Measurements from ENCODE around the gene DUOX1. TPM values are rescaled to one million over a fixed set of nuclear protein-coding genes. Genes with fewer than 3 reads are reported as not detected.

The DUOX1 gene
- total RNA-seq, 1 donor from 2014 or later, result 0.14 TPM

DNA sequence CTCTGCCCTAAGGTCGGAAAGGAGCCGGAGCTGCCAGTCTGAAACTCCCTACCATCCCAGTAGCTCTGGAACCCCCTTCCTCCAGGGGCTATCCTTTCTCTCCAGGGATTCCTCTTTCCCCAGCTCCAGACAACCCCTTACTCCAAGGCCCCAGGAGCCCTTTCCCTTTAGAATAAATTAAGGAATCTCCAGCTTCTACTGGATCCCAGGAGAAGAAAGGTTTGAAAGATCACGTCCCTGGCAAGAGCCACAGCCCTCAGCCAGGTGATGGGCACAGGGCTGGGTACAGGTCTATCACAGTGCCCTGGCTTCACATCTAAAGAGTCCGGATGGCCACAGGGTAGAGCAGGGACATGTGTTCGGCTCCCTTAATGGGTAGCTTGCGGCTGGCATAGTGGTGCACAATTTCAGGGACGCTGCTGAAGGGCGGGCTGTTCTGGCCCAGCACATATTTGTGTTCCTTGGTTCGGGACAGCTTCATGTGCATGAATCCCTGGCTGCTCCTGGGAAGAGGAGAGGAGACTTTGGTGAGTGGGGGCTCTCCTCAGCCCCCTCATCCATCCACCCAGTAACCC, 37.9 kb downstream of the DUOX1 start:
- intact Hi-C loops (cut with micrococcal nuclease), result loop anchor here (1.0 to 2.0 kb wide), 3 partner anchors 21 to 111 kb away; no protein-coding TSS in a partner anchor
- DNase-seq, result no peak
- Mint-ChIP-seq H3K36me3 (ENCODE audit: low read depth) (no peaks in the 10 kb centered on the region), H3K4me3 (peak overlapping the region; percentile 73), H3K27me3 (no peaks in the 10 kb centered on the region), H3K4me1 (peaks cover 19% of the 10 kb centered on the region), H3K9me3 (no peaks in the 10 kb centered on the region), H3K27ac (peak overlapping the region; percentile 84)

GRCh38 chr15:45168286-45168685, 38.5 kb downstream of the DUOX1 start:
- no peaks in the 10 kb centered on the region for H3K9me3 Mint-ChIP-seq
- H3K36me3 Mint-ChIP-seq (ENCODE audit: low read depth), result no peaks in the 10 kb centered on the region
- H3K4me3 Mint-ChIP-seq, result no peak overlapping the region
- DNase-seq, result no peak
- no peak overlapping the region for H3K27ac Mint-ChIP-seq
- H3K27me3 Mint-ChIP-seq, result no peaks in the 10 kb centered on the region
- peaks cover 14% of the 10 kb centered on the region for H3K4me1 Mint-ChIP-seq
- intact Hi-C loops (cut with micrococcal nuclease), result no loop called here

DNA sequence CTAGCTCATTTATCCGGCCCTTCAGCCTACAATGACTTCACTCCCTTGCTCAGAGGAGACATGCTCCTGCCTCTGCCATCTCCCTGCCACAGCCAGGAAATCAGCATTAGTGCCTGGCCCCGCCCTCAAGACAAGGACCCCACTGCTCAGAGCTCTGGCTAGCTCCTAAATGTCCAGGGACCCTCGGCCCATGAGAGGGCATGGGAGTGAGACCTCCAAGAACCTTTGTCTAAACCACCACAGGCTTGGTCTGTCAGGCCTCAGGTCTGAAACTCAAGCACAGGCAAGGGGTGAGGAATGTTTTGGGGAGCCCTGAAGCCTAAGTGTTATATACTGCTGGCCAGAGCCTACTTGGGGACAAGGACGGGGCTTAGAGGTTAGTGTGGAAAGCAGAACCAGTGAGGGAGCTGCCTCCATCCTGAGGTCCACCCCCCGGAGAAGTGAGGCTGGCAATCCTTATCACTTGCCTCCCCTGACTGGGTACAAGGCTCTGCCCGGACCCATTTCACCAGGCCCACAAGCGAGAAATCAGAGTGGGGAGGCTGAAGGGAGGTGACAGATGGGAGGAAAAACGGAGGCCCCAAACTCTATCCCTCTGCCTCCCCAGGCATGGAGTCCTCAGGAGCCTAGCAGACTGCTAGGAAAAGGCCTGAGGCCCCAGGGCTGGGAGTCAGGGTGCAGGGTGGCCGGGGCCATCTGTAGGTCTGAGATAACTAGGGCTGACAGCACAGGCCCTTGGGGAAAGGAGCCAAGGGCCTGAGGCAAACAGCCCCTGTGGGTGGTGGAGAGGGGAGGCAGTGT, 39.2 kb downstream of the DUOX1 start:
- H3K27ac Mint-ChIP-seq, result peak overlapping the region; percentile 12
- H3K4me1 Mint-ChIP-seq, result peaks cover 14% of the 10 kb centered on the region
- H3K36me3 Mint-ChIP-seq (ENCODE audit: low read depth), result no peaks in the 10 kb centered on the region
- H3K27me3 Mint-ChIP-seq, result no peaks in the 10 kb centered on the region
- no peak overlapping the region for H3K4me3 Mint-ChIP-seq
- DNase-seq, result no peak
- intact Hi-C loops (cut with micrococcal nuclease), result no loop called here
- H3K9me3 Mint-ChIP-seq, result no peaks in the 10 kb centered on the region

GRCh38 chr15:45169608-45170480, 40.0 kb downstream of the DUOX1 start:
- Mint-ChIP-seq H3K27ac (no peak overlapping the region), H3K9me3 (no peaks in the 10 kb centered on the region), H3K4me3 (no peak overlapping the region), H3K27me3 (no peaks in the 10 kb centered on the region), H3K4me1 (peaks cover 14% of the 10 kb centered on the region), H3K36me3 (ENCODE audit: low read depth) (no peaks in the 10 kb centered on the region)
- intact Hi-C loops (cut with micrococcal nuclease), result no loop called here
- DNase-seq, result no peak

DNA sequence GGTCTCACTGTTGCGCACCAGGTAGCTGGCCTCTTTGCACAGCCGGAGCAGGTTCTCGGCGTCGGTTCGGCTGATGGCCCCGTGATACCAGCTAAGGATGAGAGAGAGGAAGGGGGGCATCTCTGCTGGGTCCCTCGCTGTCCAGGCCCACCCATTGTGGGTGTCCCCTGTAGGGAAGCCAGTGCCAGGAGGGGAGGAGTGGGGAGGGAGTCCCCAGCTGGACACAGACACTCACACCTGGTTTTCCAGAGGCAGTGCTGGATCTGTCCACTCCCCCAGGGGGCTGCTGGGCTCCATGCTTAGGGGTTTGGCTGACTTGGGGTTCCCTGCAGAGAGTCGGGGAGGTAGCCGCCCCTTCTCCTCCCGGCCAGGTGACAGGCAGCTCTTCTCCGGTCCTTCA, 42.1 kb downstream of the DUOX1 start:
- no peak for DNase-seq
- Mint-ChIP-seq H3K4me3 (no peak overlapping the region), H3K36me3 (ENCODE audit: low read depth) (peaks cover 3% of the 10 kb centered on the region), H3K4me1 (peaks cover 2% of the 10 kb centered on the region), H3K9me3 (no peaks in the 10 kb centered on the region), H3K27ac (no peak overlapping the region), H3K27me3 (no peaks in the 10 kb centered on the region)
- intact Hi-C loops (cut with micrococcal nuclease), result no loop called here

GRCh38 chr15:45174069-45174468, 44.3 kb downstream of the DUOX1 start:
- Mint-ChIP-seq H3K9me3 (no peaks in the 10 kb centered on the region), H3K27me3 (no peaks in the 10 kb centered on the region), H3K27ac (no peak overlapping the region), H3K4me1 (no peaks in the 10 kb centered on the region), H3K4me3 (no peak overlapping the region), H3K36me3 (ENCODE audit: low read depth) (peaks cover 3% of the 10 kb centered on the region)
- no peak for DNase-seq
- intact Hi-C loops (cut with micrococcal nuclease), result no loop called here

- Mint-ChIP-seq H3K4me3 (no peak overlapping the region), H3K27ac (no peak overlapping the region), H3K4me1 (no peaks in the 10 kb centered on the region), H3K27me3 (no peaks in the 10 kb centered on the region), H3K36me3 (ENCODE audit: low read depth) (peaks cover 3% of the 10 kb centered on the region), H3K9me3 (no peaks in the 10 kb centered on the region)
- intact Hi-C loops (cut with micrococcal nuclease), result no loop called here
- no peak for DNase-seq
Measured at GRCh38 chr15:45174577-45174976, 44.8 kb downstream of the DUOX1 start.

DNA sequence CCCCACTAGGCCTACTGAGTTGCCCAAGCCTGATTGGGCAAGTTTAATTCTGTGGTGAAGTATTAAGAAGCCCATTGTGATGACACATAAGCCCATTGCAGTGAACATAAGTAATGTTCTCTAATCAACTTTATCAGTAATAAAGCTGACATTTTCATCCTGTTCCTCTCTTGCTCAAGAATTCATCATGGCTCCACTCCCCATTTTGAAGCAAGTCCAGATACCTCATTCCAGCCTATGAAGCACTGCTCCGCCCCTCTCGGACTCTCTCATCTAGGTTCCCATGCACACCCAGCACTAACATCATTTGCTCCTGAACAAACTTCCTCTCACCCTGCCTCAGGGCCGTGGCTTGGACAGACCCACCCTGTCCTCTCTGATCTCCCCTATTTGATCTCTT, 47.5 kb downstream of the DUOX1 start:
- no peak overlapping the region for H3K4me3 Mint-ChIP-seq

DNA sequence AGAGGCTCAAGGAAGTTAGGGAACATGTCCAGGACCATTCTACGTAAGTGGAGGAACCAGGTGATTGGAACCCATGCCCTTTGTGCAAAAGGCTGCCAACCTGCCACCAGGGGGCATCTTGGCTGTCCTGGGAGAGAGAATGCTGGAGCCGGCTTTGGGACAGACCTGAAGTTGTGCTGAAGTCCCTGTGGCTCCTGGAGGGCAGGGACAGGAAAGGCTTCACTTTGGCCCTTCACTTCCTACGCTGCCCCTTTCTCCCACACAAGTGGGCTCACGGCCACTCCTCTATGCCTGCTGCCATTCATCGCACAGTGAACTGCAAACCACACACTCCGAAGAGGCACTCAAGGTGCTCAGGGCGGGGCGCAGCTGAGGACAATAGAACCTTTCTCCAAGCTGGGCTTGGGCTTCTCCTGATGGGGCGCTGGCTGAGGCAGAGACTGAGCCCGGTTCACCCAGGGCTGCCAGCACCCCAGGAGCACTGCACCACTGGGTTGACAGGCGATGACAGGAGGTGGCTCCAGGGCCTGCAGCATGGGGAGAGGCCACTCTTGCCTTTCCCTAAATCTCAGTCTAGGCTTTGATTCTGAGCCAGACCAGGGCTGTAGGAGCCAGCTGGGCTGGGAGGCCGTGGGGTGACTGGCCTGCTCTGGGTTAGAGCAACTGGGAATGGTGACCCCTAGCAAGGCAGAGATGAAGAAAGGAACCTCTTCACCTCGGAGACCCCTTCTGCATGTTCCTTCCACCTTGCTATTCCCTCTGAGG, 49.6 kb downstream of the DUOX1 start:
- Mint-ChIP-seq H3K9me3 (no peaks in the 10 kb centered on the region), H3K27ac (no peak overlapping the region), H3K4me1 (peaks cover 11% of the 10 kb centered on the region), H3K36me3 (ENCODE audit: low read depth) (peaks cover 5% of the 10 kb centered on the region), H3K4me3 (no peak overlapping the region), H3K27me3 (no peaks in the 10 kb centered on the region)
- peak; percentile 82 for DNase-seq
- intact Hi-C loops (cut with micrococcal nuclease), result no loop called here

More for the DNA sequence above, 47.5 kb downstream of the DUOX1 start:
- H3K27me3 Mint-ChIP-seq, result no peaks in the 10 kb centered on the region
- H3K4me1 Mint-ChIP-seq, result peaks cover 9% of the 10 kb centered on the region
- intact Hi-C loops (cut with micrococcal nuclease), result no loop called here
- H3K36me3 Mint-ChIP-seq (ENCODE audit: low read depth), result peaks cover 3% of the 10 kb centered on the region
- no peak overlapping the region for H3K27ac Mint-ChIP-seq
- no peaks in the 10 kb centered on the region for H3K9me3 Mint-ChIP-seq
- DNase-seq, result no peak

GRCh38 chr15:45180201-45180600, 50.4 kb downstream of the DUOX1 start:
- intact Hi-C loops (cut with micrococcal nuclease), result no loop called here
- no peak overlapping the region for H3K4me3 Mint-ChIP-seq
- H3K36me3 Mint-ChIP-seq (ENCODE audit: low read depth), result peaks cover 5% of the 10 kb centered on the region
- DNase-seq, result no peak
- H3K9me3 Mint-ChIP-seq, result no peaks in the 10 kb centered on the region
- H3K4me1 Mint-ChIP-seq, result peaks cover 11% of the 10 kb centered on the region
- no peak overlapping the region for H3K27ac Mint-ChIP-seq
- H3K27me3 Mint-ChIP-seq, result no peaks in the 10 kb centered on the region

GRCh38 chr15:45180648-45181436, 51.0 kb downstream of the DUOX1 start:
- DNase-seq, result no peak
- Mint-ChIP-seq H3K27me3 (no peaks in the 10 kb centered on the region), H3K9me3 (no peaks in the 10 kb centered on the region), H3K4me1 (peaks cover 15% of the 10 kb centered on the region), H3K27ac (no peak overlapping the region), H3K36me3 (ENCODE audit: low read depth) (peaks cover 5% of the 10 kb centered on the region), H3K4me3 (no peak overlapping the region)
- intact Hi-C loops (cut with micrococcal nuclease), result no loop called here

GRCh38 chr15:45181491-45182285, 51.9 kb downstream of the DUOX1 start:
- Mint-ChIP-seq H3K27me3 (peaks cover under 1% of the 10 kb centered on the region), H3K4me3 (no peak overlapping the region), H3K9me3 (no peaks in the 10 kb centered on the region), H3K4me1 (peaks cover 21% of the 10 kb centered on the region), H3K27ac (no peak overlapping the region), H3K36me3 (ENCODE audit: low read depth) (peaks cover 2% of the 10 kb centered on the region)
- DNase-seq, result no peak
- intact Hi-C loops (cut with micrococcal nuclease), result no loop called here
